ENCODE measurements around the gene NR2E3.

DNA sequence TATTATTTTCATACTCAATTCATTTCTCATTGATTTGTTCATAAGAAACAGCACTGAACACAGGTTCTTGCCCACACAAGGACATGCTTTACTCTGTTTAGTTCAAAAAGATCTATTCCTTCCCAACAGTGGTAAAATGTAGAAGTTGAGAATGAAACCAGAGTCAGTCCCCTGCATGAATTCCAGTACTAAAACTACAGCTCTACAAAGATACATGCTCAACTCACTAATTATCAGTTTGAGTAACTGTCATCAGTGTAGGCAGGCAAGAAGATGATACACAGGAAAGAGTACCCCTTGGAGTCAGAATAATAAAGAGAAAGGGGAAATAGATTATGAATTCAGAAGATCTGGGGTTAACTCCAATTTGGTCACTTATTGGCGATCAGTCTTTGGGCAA is 43.2 kb downstream of the NR2E3 start:
- TF ChIP-seq, protein P1, sequence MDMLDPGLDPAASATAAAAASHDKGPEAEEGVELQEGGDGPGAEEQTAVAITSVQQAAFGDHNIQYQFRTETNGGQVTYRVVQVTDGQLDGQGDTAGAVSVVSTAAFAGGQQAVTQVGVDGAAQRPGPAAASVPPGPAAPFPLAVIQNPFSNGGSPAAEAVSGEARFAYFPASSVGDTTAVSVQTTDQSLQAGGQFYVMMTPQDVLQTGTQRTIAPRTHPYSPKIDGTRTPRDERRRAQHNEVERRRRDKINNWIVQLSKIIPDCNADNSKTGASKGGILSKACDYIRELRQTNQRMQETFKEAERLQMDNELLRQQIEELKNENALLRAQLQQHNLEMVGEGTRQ (IDR thresholded peaks at IDR 0.05; ENCODE audit: low read depth, low read length): no peak
- TF ChIP-seq, protein P2, sequence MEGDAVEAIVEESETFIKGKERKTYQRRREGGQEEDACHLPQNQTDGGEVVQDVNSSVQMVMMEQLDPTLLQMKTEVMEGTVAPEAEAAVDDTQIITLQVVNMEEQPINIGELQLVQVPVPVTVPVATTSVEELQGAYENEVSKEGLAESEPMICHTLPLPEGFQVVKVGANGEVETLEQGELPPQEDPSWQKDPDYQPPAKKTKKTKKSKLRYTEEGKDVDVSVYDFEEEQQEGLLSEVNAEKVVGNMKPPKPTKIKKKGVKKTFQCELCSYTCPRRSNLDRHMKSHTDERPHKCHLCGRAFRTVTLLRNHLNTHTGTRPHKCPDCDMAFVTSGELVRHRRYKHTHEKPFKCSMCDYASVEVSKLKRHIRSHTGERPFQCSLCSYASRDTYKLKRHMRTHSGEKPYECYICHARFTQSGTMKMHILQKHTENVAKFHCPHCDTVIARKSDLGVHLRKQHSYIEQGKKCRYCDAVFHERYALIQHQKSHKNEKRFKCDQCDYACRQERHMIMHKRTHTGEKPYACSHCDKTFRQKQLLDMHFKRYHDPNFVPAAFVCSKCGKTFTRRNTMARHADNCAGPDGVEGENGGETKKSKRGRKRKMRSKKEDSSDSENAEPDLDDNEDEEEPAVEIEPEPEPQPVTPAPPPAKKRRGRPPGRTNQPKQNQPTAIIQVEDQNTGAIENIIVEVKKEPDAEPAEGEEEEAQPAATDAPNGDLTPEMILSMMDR (conservative IDR thresholded peaks at IDR 0.05; ENCODE audit: low read depth, low read length): no peak
- TF ChIP-seq POLR2A (IDR thresholded peaks at IDR 0.05; ENCODE audit: low read depth, low read length) (no peak), SMC3 (IDR thresholded peaks at IDR 0.05; ENCODE audit: low read depth, low read length) (no peak), FOS (IDR thresholded peaks at IDR 0.05; ENCODE audit: low read depth, low read length) (no peak), BHLHE40 (IDR thresholded peaks at IDR 0.05; ENCODE audit: low read depth, low read length) (no peak), RCOR1 (IDR thresholded peaks at IDR 0.05; ENCODE audit: insufficient replicate concordance, low read length) (no peak), CEBPB (IDR thresholded peaks at IDR 0.05; ENCODE audit: low read depth, low read length) (no peak), RFX5 (IDR thresholded peaks at IDR 0.05; ENCODE audit: low read depth, low read length) (no peak)
